K562 (cell line): ENCODE measurements around the gene CLNK. TPM values are rescaled to one million over a fixed set of nuclear protein-coding genes. Genes with fewer than 3 reads are reported as not detected.

ENCODE experiments used
- ATAC-seq: fragments of 200-7000 bp; cut with Tn5 transposase; 3 replicates; pipeline ENCODE4 v1.9.1; 2020; ENCODE audit warnings: moderate library complexity
- BruUV-seq: library from RNA; stranded (reverse); fragments of 400-500 nt; replicated peaks from 2 replicates; lab custom pipeline; 2021; lab: Mats Ljungman, UMichigan
- CTCF ChIA-PET: fragments of 300-600 bp; formaldehyde crosslinking; extraction: SDS; loops from one replicate; lab custom pipeline; 2021; ENCODE audit warnings: low intra/inter-chr PET ratio; lab: Yijun Ruan, JAX
- POLR2A ChIA-PET: fragments of 300-600, 350-650 bp; sonication (Branson Sonifier 250); formaldehyde crosslinking; extraction: SDS; loops from one replicate; lab custom pipeline; 2021; ENCODE audit warnings: antibody characterized with exemption, inconsistent platforms; lab: Yijun Ruan, JAX
- DNase-seq, 4 experiments: peaks; one replicate each; pipeline versions ENCODE4 v3.0.0 to v3.0.0-alpha.2; 2011 to 2018; ENCODE audit warnings: low spot score in 3 of 4, mixed read lengths in 3 of 4; ENCODE audit errors: extremely low read depth in 1 of 4
- FAIRE-seq: peaks from 2 replicates; lab custom pipeline; 2011; peaks lifted over from hg19 to GRCh38; lab: Jason Lieb, UNC
- H2AFZ ChIP-seq: 2 replicates; pipeline ENCODE4 v1.6.0; 2011; ENCODE audit warnings: low read depth, low read length, control low read depth, inconsistent platforms
- H3K27ac ChIP-seq: fragments of 200-600 bp; 3 replicates; pipeline ENCODE4 v1.8.0; 2011; ENCODE audit warnings: low read depth, mild to moderate bottlenecking, control low read depth, inconsistent platforms, low read length, moderate library complexity, mixed read lengths; ENCODE audit errors: extremely low read depth
- H3K27me3 ChIP-seq, 2 experiments: fragments of 300-600 bp in 1 of 2; 2 replicates in 1 of 2; 3 replicates in 1 of 2; pipeline versions ENCODE4 v1.6.0 to v1.8.0; 2011; ENCODE audit warnings: inconsistent platforms in 2 of 2, low read length in 2 of 2, mild to moderate bottlenecking in 1 of 2, mixed read lengths in 1 of 2, moderate library complexity in 1 of 2; ENCODE audit not compliant: control insufficient read depth in 2 of 2, insufficient read depth in 2 of 2
- H3K36me3 ChIP-seq: fragments of 300-600 bp; 3 replicates; pipeline ENCODE4 v1.8.0; 2011; ENCODE audit warnings: mild to moderate bottlenecking, low read length, inconsistent platforms; ENCODE audit not compliant: control insufficient read depth, insufficient read depth
- H3K4me1 ChIP-seq, 2 experiments: fragments of 200-600 bp in 1 of 2; replicated peaks in 1 of 2; 2 replicates in 1 of 2; 3 replicates in 1 of 2; pipeline versions ENCODE4 v1.5.1 to v1.8.0; 2011; ENCODE audit warnings: inconsistent platforms in 2 of 2, low read length in 2 of 2, mild to moderate bottlenecking in 1 of 2, mixed read lengths in 1 of 2, moderate library complexity in 1 of 2; ENCODE audit not compliant: control insufficient read depth in 2 of 2, insufficient read depth in 2 of 2
- H3K4me2 ChIP-seq: 2 replicates; pipeline ENCODE4 v1.6.1; 2011; ENCODE audit warnings: low read length, control low read depth, inconsistent platforms, mixed read lengths; ENCODE audit not compliant: insufficient read depth
- H3K4me3 ChIP-seq: fragments of 200-600 bp; sonication (generic), shearing (Covaris generic); 2 replicates; pipeline ENCODE4 v1.5.1; 2016; ENCODE audit warnings: control low read depth, inconsistent platforms
- H3K79me2 ChIP-seq: fragments of 200-600 bp; 3 replicates; pipeline ENCODE4 v1.8.0; 2011; ENCODE audit warnings: low read length, inconsistent platforms; ENCODE audit not compliant: control insufficient read depth, insufficient read depth
- H3K9ac ChIP-seq, 2 experiments: 2 replicates each; pipeline versions ENCODE4 v1.6.0 to v1.6.1; 2011; ENCODE audit warnings: low read depth in 2 of 2, low read length in 2 of 2, control low read depth in 1 of 2, inconsistent platforms in 1 of 2, mild to moderate bottlenecking in 1 of 2, mixed read lengths in 1 of 2; ENCODE audit not compliant: insufficient read depth in 1 of 2
- H3K9me1 ChIP-seq: one replicate; pipeline ENCODE4 v1.6.0; 2011; ENCODE audit warnings: inconsistent platforms, mild to moderate bottlenecking, low read length, moderate library complexity; ENCODE audit not compliant: control insufficient read depth, insufficient read depth
- H3K9me3 ChIP-seq: replicated peaks from 2 replicates; pipeline ENCODE4 v1.5.1; 2011; ENCODE audit warnings: low read depth, low read length, inconsistent platforms; ENCODE audit not compliant: control insufficient read depth, insufficient read depth
- H4K20me1 ChIP-seq: replicated peaks from 2 replicates; pipeline ENCODE4 v1.6.1; 2011; ENCODE audit warnings: low read length, inconsistent platforms, mixed read lengths; ENCODE audit not compliant: control insufficient read depth, insufficient read depth
- CGGBP1 ChIP-seq: fragments of 250-450 bp; sonication (Bioruptor Pico); IDR thresholded peaks from 2 replicates; pipeline ENCODE4 v1.9.0; 2021; ENCODE audit warnings: mild to moderate bottlenecking
- CREB3 ChIP-seq: fragments of 450-650 bp; conservative IDR thresholded peaks from 2 replicates; pipeline ENCODE4 v1.6.1; 2016; ENCODE audit warnings: missing genetic modification characterization, low read depth, mild to moderate bottlenecking, missing compliant biosample characterization, moderate library complexity
- ETV6 ChIP-seq, 3 experiments: fragments of 150-350 bp in 1 of 3; sonication (generic) in 1 of 3; formaldehyde crosslinking in 1 of 3; IDR thresholded peaks; 2 replicates each; pipeline versions ENCODE4 v1.6.1 to v1.8.0; 2014 to 2022; ENCODE audit warnings: borderline replicate concordance in 2 of 3, low read depth in 2 of 3, antibody characterized with exemption in 1 of 3, low read length in 1 of 3, mild to moderate bottlenecking in 1 of 3, missing genetic modification reagents in 1 of 3
- HMBOX1 ChIP-seq: sonication (generic); IDR thresholded peaks from 2 replicates; pipeline ENCODE4 v1.6.1; 2016
- NFIC ChIP-seq: fragments of 450-650 bp; IDR thresholded peaks from 2 replicates; pipeline ENCODE4 v1.6.1; 2017; ENCODE audit warnings: mild to moderate bottlenecking, inconsistent platforms
- NRF1 ChIP-seq, 2 experiments: fragments of 450-650 bp; IDR thresholded peaks in 1 of 2; conservative IDR thresholded peaks in 1 of 2; 2 replicates each; pipeline ENCODE4 v1.6.1; 2014; ENCODE audit warnings: mild to moderate bottlenecking in 2 of 2
- WGBS: fragments of 100-300 bp; shearing (Covaris generic); methylation state at CpG from one replicate; pipeline ENCODE4 v1.1.6; 2016; ENCODE audit warnings: low coverage, mixed read lengths; ENCODE audit not compliant: insufficient coverage; ENCODE audit errors: missing lambda C conversion rate; 5-methylcytosine and 5-hydroxymethylcytosine counted together
- in situ Hi-C: fragments of 300-500 bp; cut with MboI; formaldehyde crosslinking; loops from 4 replicates; pipeline ENCODE4 v1.15.0; 2018; ENCODE audit warnings: inconsistent platforms, mixed read lengths
- intact Hi-C: fragments of 100-400 bp; cut with micrococcal nuclease; formaldehyde crosslinking; loops from 2 replicates; pipeline ENCODE4 v1.14.2; 2022
- polyA plus RNA-seq, 8 experiments: library from polyadenylated mRNA; depleted of rRNA in 4 of 8; stranded (reverse) in 5 of 8; unstranded in 3 of 8; fragments of >200 nt; fragmentation: Nextera tagmentation in 2 of 8; fragmentation: Illumina TruSeq in 1 of 8; extraction: Ambion mirVana in 2 of 8; extraction: Trizol in 1 of 8; gene quantifications; 2 replicates each; pipeline versions ENCODE4 v1.2.1 to v1.2.3, GENCODE V29; 2011 to 2014; ENCODE audit warnings: inconsistent platforms in 1 of 8, missing spikeins in 1 of 8
- total RNA-seq, 7 experiments: library from RNA; depleted of rRNA in 6 of 7; stranded (reverse); fragments of >200 nt in 6 of 7; fragmentation: Illumina TruSeq in 2 of 7; extraction: Trizol in 2 of 7; gene quantifications; 2 replicates each; pipeline versions ENCODE4 v1.2.1 to v1.2.3, GENCODE V29; 2011 to 2021; ENCODE audit warnings: low replicate concordance in 1 of 7

Gene CLNK
- total and polyA plus RNA-seq, 9 of the 15 experiments (the other 6 are each of a cell fraction or from before 2014, with no cell fraction given) = not detected

DNA sequence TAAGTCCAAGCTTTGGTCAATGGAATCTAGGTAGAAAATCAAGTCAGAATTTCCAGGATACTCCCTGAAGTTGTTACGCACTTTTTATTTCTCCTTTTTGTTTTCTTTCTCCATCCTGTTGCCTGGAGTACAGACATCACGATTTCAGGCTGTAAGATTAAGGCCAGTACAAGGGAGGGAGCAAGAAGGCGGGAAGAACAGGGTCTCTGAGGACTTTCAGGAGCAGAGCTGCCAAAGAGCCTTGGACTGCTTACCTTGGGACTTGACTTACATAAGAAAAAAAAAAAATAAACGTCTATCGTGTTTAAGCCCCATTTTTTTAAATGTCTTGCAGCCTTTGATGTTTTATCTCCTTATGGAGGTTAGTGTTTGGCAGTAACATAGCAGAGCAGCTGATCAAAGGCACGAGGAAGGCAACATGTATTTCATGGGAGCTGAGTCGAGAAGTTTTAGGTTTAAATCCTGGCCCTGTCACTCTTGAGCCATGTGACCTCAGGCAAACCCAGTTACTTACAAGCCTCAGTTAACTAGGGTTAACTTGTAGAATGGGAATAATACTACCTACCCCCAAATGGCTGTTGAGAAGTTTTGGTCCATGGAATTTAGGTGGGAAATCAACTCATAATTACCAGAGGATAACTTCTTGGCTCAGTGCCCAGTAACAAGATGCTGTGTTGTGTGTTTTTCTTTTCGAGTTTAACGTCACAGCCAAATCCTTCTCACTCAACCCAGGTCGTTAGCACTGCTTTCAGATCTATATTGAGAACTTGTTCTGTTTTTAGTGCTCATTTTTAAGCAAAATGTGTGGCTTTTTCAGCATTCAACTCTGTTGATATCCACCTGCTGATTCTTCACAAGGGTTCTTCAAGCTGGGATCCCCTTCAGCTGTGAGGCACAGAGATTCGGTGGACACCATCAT, 106.8 kb downstream of the CLNK start:
- H3K4me1 ChIP-seq = no peaks in the 10 kb centered on the region
- H3K79me2 ChIP-seq = no peaks in the 10 kb centered on the region
- ChIA-PET CTCF (no interaction called here), POLR2A (interaction anchor here (1.0 kb wide), 1 partner anchor 129 kb away, joined by 3 read pairs; no protein-coding TSS in a partner anchor)
- in situ Hi-C loops = loop anchor here (25.0 kb wide), 1 partner anchor 835 kb away; no protein-coding TSS in a partner anchor
- H3K9me1 ChIP-seq = no peaks in the 10 kb centered on the region
- no peak overlapping the region for H3K4me3 ChIP-seq
- H2AFZ ChIP-seq = no peak overlapping the region
- H3K27ac ChIP-seq = no peak overlapping the region
- H3K27me3 ChIP-seq = no peaks in the 10 kb centered on the region; a peak in 1 of 5 replicates
- BruUV-seq = no TSS peak
- no peak for DNase-seq
- H3K4me2 ChIP-seq = no peak overlapping the region
- no peaks in the 10 kb centered on the region for H3K36me3 ChIP-seq
- H3K9me3 ChIP-seq = no peaks in the 10 kb centered on the region
- FAIRE-seq = no peak
- intact Hi-C loops = no loop called here
- no peak for ATAC-seq
- 0% methylated on average over 11 of the region's 11 CpGs for WGBS
- H3K9ac ChIP-seq = no peak overlapping the region
- H4K20me1 ChIP-seq = no peaks in the 10 kb centered on the region; the same call in 1 of the 2 replicates
- TF ChIP-seq HMBOX1 (no peak), NRF1 (conservative IDR thresholded peaks at IDR 0.05 in 1 of 2, IDR thresholded peaks at IDR 0.05 in 1 of 2) (no peak), NFIC (peak; percentile 78), CREB3 (no peak), CGGBP1 (CRISPR knock-in tag) (no peak), ETV6 (IDR thresholded peaks at IDR 0.05; ENCODE audit: borderline replicate concordance in 1 of 2, low read depth in 2 of 2, low read length in 1 of 2) (no peak), ETV6 (CRISPR knock-in tag; IDR thresholded peaks at IDR 0.05; ENCODE audit: borderline replicate concordance) (no peak)
- TF ChIP-seq, all 486 proteins: peak for 1
